Right atrium auricular region (tissue), 2 donors: ENCODE data around the gene PF4V1. TPM values are rescaled to one million over a fixed set of nuclear protein-coding genes. Genes with fewer than 3 reads are reported as not detected.

Source experiments
- DNase-seq: peaks from one replicate; pipeline ENCODE4 v3.0.0-alpha.2; 2019; ENCODE audit warnings: low spot score
- H3K27ac ChIP-seq, 2 donors: fragments of 200-600 bp; sonication (generic); 1 replicate in 1 of 2; 2 replicates in 1 of 2; pipeline ENCODE4 v1.5.1; 2016 to 2019
- H3K27me3 ChIP-seq, 2 donors: fragments of 200-600 bp; sonication (generic); one replicate each; pipeline versions ENCODE4 v1.5.1 to v1.6.0; 2017 to 2019
- H3K36me3 ChIP-seq: fragments of 200-600 bp; sonication (generic); one replicate; pipeline ENCODE4 v1.5.1; 2016
- H3K4me1 ChIP-seq, 2 donors: fragments of 200-600 bp; sonication (generic); one replicate each; pipeline versions ENCODE4 v1.5.1 to v1.6.0; 2017 to 2019
- H3K4me3 ChIP-seq, 2 donors: fragments of 200-600 bp; sonication (generic); 1 replicate in 1 of 2; 2 replicates in 1 of 2; pipeline ENCODE4 v1.5.1; 2017 to 2019; ENCODE audit warnings: mild to moderate bottlenecking in 1 of 2, moderate library complexity in 1 of 2
- H3K9me3 ChIP-seq, 2 donors: fragments of 200-600 bp; sonication (generic); one replicate each; pipeline ENCODE4 v1.5.1; 2019
- total RNA-seq, 2 donors: library from RNA; depleted of rRNA; stranded (reverse); fragments of >200 nt; gene quantifications; one replicate each; pipeline ENCODE4 v1.1.0, GENCODE V29; 2016
- TF ChIP-seq, protein P1 (sequence below), 2 donors: fragments of 200-600 bp; sonication (generic); IDR thresholded peaks; one replicate each; pipeline ENCODE4 v1.5.1; 2019; ENCODE audit warnings: antibody characterized with exemption in 2 of 2

Gene PF4V1, protein sequence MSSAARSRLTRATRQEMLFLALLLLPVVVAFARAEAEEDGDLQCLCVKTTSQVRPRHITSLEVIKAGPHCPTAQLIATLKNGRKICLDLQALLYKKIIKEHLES
- total RNA-seq = not detected

DNA sequence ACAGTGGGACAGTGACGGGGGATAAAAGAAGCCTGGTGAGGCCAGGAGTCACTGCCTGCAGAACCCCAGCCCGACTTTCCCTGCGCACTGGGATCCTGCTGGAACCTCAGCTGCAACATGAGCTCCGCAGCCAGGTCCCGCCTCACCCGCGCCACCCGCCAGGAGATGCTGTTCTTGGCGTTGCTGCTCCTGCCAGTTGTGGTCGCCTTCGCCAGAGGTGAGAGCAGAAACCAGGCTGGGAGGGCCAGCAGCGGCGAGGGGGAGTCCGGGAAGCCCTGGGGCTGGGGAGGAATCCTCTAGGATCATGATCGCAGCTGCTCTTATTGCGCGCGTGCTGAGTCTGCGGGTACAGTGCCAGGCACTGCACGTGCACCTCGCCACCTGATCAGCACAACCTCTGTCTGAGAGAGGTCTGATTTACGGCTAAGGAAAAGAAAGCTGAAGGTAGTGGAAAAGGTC lies at the start of gene PF4V1:
Gene PF4V1, plus strand, starts transcription at position 51 of the 459 bp plus-strand sequence. Its CDS starts 67 bp downstream, at position 118.
- Histone ChIP-seq H3K27ac (no peak within 1 kb of the TSS), H3K4me3 (no peak within 1 kb of the TSS), H3K4me1 (no peaks in the 10 kb centered on the region), H3K9me3 (no peaks in the 10 kb centered on the region), H3K27me3 (no peaks in the 10 kb centered on the region), H3K36me3 (no peaks in the 10 kb centered on the region)
- no peak for DNase-seq
- TF ChIP-seq, protein P1, sequence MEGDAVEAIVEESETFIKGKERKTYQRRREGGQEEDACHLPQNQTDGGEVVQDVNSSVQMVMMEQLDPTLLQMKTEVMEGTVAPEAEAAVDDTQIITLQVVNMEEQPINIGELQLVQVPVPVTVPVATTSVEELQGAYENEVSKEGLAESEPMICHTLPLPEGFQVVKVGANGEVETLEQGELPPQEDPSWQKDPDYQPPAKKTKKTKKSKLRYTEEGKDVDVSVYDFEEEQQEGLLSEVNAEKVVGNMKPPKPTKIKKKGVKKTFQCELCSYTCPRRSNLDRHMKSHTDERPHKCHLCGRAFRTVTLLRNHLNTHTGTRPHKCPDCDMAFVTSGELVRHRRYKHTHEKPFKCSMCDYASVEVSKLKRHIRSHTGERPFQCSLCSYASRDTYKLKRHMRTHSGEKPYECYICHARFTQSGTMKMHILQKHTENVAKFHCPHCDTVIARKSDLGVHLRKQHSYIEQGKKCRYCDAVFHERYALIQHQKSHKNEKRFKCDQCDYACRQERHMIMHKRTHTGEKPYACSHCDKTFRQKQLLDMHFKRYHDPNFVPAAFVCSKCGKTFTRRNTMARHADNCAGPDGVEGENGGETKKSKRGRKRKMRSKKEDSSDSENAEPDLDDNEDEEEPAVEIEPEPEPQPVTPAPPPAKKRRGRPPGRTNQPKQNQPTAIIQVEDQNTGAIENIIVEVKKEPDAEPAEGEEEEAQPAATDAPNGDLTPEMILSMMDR (IDR thresholded peaks at IDR 0.05) = no peak

DNA sequence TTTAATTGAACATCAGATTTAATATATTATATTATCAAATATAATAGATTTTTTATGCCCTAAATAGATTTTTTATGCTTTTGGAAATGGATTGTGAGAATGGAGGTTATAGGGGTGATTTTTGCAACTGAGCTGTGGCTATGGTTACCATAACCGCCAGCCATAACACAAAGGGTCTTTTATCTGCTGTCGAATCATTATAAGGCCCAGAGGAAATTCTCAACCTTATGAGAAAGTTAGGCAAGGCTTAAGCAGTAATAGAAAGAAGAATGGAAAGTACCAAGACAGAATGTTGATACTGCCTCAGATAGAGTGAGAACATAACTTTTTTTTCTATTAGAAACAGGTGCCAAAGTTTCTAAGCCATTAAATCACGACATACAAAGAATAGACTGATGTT lies 42.9 kb upstream of the PF4V1 start:
- H3K27ac ChIP-seq = no peak overlapping the region
- H3K27me3 ChIP-seq = no peaks in the 10 kb centered on the region
- no peak for DNase-seq

DNA sequence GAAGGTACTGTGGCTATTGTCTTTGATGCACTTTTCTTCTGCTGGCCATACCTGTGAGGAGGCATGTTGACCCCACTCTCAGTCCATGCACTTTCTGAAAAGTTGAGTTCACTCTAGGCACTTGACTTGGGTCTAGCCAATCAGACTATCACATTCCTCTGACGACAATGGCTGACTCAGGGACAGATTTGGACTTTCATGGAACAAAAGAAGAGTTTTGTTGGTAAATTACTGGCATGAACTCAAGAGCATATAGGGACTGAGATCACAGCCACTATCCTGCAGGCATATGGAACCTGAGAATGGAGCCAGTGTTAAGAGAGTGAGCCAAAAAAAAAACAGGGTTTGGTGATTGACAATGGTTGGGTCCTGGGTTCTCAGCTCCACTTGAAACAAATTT lies 41.3 kb upstream of the PF4V1 start:
- TF ChIP-seq, protein P1 (IDR thresholded peaks at IDR 0.05) = no peak
- H3K36me3 ChIP-seq = no peaks in the 10 kb centered on the region
- H3K4me3 ChIP-seq = no peak overlapping the region

More for the DNA sequence above, 42.9 kb upstream of the PF4V1 start:
- TF ChIP-seq, protein P1 (IDR thresholded peaks at IDR 0.05) = no peak
- Histone ChIP-seq H3K36me3 (no peaks in the 10 kb centered on the region), H3K4me3 (no peak overlapping the region), H3K4me1 (no peaks in the 10 kb centered on the region), H3K9me3 (no peaks in the 10 kb centered on the region)

DNA sequence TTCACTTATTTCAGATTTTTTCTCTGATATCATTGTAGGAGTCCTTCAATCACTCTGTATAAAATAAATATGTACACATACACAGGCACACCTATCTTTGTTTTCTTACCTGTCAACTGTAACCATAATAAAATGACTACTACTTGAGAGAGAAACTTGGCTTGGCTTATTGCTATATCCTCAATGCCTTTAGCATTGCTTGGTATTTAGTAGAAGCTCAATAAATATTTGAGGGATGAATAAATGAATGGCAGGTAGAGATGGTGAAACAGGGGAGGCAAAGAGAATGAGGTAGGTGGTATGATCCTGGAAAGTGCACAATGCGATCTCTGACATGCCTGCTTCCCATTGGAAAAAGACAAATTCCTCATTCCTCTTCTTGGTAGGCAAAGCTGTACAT lies 38.4 kb upstream of the PF4V1 start:
- TF ChIP-seq, protein P1 (IDR thresholded peaks at IDR 0.05) = no peak
- no peak for DNase-seq
- Histone ChIP-seq H3K36me3 (no peaks in the 10 kb centered on the region), H3K4me1 (no peaks in the 10 kb centered on the region), H3K4me3 (no peak overlapping the region), H3K9me3 (no peaks in the 10 kb centered on the region), H3K27me3 (no peaks in the 10 kb centered on the region), H3K27ac (no peak overlapping the region)

More for the DNA sequence above, 41.3 kb upstream of the PF4V1 start:
- Histone ChIP-seq H3K27ac (no peak overlapping the region), H3K27me3 (no peaks in the 10 kb centered on the region), H3K4me1 (no peaks in the 10 kb centered on the region), H3K9me3 (no peaks in the 10 kb centered on the region)
- no peak for DNase-seq

DNA sequence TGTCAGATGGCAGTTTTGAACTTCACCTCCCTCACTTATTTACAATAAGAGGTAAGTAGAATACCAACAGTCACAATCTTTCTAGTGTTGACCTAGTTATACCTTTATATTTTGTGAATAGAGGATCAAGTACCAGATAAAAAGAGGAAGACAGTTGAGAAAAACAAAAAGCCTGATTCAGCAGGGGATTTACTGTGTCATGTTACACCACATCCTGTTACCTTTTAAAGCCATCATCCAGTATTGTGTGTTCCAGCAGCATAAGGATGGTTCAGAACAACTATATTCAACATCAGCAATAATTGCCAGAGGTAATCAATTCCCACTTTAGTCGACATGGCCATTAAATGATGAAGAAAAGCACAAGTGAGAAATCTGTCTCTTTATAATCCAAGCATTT lies 38.0 kb upstream of the PF4V1 start:
- Histone ChIP-seq H3K4me3 (no peak overlapping the region), H3K27ac (no peak overlapping the region), H3K4me1 (no peaks in the 10 kb centered on the region), H3K27me3 (no peaks in the 10 kb centered on the region), H3K9me3 (no peaks in the 10 kb centered on the region), H3K36me3 (no peaks in the 10 kb centered on the region)
- TF ChIP-seq, protein P1 (IDR thresholded peaks at IDR 0.05) = no peak
- no peak for DNase-seq

DNA sequence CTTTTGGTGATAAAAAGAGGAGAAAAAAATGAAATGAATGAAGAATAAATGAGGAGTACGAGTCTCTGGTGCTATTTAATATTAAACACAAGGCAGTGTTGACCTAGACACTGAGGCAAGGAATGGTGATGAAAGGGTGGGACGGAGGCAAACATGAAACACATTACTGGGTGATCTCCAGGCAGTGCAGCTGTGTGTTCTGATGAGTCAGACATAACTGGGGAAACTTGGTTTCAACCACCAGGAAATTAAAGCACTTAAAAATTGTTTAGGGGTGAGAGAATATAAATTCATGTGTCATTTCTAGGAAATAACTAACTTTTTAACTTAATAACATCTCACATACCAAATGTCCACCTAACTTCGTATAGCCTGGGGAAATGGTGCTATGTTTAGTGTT lies 36.3 kb upstream of the PF4V1 start:
- TF ChIP-seq, protein P1 (IDR thresholded peaks at IDR 0.05) = no peak
- Histone ChIP-seq H3K4me3 (no peak overlapping the region), H3K9me3 (no peaks in the 10 kb centered on the region), H3K27me3 (no peaks in the 10 kb centered on the region), H3K4me1 (no peaks in the 10 kb centered on the region), H3K27ac (no peak overlapping the region), H3K36me3 (no peaks in the 10 kb centered on the region)
- DNase-seq = no peak
